ENCODE data around the gene RTEL1.

DNA sequence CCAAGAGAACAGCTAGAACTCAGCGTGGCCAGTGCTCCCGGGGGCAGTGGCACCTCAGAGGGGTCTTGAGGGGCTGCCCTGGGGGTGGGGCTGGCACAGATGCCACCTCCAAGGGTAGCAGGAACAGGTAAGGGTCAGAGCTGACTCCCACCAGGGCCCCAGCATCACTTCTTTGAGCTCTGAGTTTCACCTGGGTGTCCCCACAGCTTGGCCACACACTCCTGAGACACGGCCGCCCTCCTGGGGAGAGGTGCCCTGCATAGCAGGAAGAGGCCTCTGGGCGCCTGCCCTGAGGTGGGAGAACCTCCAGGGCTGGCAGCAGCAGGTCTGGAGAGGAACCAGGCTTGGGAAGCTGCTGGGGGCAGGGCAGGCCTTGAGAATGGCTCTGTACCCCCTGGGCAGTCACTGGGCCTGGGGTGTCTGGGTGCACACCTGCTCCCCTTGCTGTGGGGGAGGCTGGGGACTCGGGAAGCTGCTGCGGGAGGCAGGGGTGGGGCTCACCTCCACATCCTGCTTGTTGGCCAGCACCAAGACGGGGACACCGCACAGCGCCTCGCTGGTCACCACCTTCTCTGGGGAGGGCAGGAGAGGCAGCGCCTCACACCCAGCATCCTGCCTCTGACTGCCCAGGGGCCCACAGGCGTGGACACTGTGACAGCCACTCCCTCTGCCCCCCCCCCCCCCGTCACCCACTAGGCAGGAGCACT, 43.4 kb downstream of the RTEL1 start:
- TF ChIP-seq, protein P1, sequence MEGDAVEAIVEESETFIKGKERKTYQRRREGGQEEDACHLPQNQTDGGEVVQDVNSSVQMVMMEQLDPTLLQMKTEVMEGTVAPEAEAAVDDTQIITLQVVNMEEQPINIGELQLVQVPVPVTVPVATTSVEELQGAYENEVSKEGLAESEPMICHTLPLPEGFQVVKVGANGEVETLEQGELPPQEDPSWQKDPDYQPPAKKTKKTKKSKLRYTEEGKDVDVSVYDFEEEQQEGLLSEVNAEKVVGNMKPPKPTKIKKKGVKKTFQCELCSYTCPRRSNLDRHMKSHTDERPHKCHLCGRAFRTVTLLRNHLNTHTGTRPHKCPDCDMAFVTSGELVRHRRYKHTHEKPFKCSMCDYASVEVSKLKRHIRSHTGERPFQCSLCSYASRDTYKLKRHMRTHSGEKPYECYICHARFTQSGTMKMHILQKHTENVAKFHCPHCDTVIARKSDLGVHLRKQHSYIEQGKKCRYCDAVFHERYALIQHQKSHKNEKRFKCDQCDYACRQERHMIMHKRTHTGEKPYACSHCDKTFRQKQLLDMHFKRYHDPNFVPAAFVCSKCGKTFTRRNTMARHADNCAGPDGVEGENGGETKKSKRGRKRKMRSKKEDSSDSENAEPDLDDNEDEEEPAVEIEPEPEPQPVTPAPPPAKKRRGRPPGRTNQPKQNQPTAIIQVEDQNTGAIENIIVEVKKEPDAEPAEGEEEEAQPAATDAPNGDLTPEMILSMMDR (IDR thresholded peaks at IDR 0.05; ENCODE audit: borderline replicate concordance, extremely low read depth, low read length, poor library complexity, severe bottlenecking) = no peak
- TF ChIP-seq EZH2 (IDR thresholded peaks at IDR 0.05; ENCODE audit: borderline replicate concordance, low read depth, low read length, severe bottlenecking) = no peak

All from DND-41 (cell line).